PFSK-1 (cell line): ENCODE data around the gene SP2.

ENCODE experiments used
- FOXP2 ChIP-seq: optimal IDR thresholded peaks from 2 replicates; pipeline ENCODE3; 2011; ENCODE audit warnings: borderline replicate concordance, control low read depth, inconsistent platforms; ENCODE audit not compliant: insufficient read depth; ENCODE audit errors: extremely low read length, extremely low read depth
- POLR2AphosphoS5 ChIP-seq: IDR thresholded peaks from 2 replicates; pipeline ENCODE4 v1.6.1; 2012; ENCODE audit warnings: low read depth, mild to moderate bottlenecking, control low read depth, low read length, moderate library complexity
- REST ChIP-seq, 2 experiments: IDR thresholded peaks; 2 replicates each; pipeline versions ENCODE4 v1.6.1 to v1.8.0; 2011 to 2012; ENCODE audit warnings: low read depth in 2 of 2, low read length in 2 of 2, control low read depth in 1 of 2, inconsistent platforms in 1 of 2, mild to moderate bottlenecking in 1 of 2, moderate library complexity in 1 of 2; ENCODE audit not compliant: insufficient read depth in 1 of 2
- SIN3A ChIP-seq: IDR thresholded peaks from 2 replicates; pipeline ENCODE4 v1.6.1; 2012; ENCODE audit warnings: mild to moderate bottlenecking, low read length, moderate library complexity, borderline replicate concordance; ENCODE audit not compliant: insufficient read depth
- TAF1 ChIP-seq: IDR thresholded peaks from 2 replicates; pipeline ENCODE4 v1.6.1; 2012; ENCODE audit warnings: low read length, control low read depth, borderline replicate concordance; ENCODE audit not compliant: insufficient read depth

SP2 gene

GRCh38 chr17:47950448-47950847, 54.4 kb downstream of the SP2 start:
- TF ChIP-seq POLR2AphosphoS5 (no peak), REST (IDR thresholded peaks at IDR 0.05; ENCODE audit: insufficient read depth in 1 of 2, low read depth in 2 of 2, low read length in 2 of 2) (no peak), SIN3A (no peak), FOXP2 (no peak), TAF1 (no peak)

DNA sequence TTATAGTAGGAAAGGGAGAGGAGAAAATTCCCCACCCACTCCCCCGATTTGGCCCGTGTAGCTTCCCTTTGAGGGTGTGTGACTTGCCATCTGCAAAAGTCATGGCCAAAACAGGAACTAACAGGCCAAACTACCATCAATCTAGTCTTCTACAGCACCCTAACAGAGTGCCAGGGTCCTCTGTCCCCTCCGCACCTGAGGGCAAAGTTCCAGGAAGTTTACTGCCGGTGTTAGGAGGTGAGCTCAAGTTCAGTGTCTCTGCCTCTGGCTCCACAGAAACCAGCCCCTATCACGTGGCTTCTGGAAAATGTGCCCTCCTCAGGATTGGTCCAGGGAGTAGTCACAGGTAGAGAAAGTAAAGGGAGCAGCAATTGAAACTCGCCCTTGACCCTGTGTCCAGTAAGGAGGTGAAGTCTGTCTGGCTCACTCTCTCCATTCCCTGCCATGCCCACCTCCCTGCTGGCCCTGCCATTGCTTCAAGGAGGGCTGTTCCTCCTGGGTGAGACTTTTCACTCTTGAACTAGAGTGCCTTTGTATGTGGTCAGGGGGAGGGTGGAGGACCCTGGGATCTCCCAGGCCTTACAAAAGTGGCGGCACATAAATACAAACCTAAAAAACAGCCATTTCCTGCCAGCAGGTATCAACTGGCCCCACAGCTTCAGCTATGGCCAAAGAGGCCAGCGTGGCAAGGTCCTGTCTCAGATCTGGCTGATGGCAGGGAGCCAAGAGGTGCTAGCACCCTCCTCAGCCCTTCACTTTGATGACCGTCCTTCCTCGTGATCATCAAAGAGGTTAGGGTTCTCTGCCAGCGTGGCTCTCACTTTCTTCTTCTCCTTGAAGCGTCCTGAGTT, 56.4 kb downstream of the SP2 start:
- TF ChIP-seq SIN3A: no peak
- no peak for TF ChIP-seq FOXP2
- no peak for TF ChIP-seq REST (IDR thresholded peaks at IDR 0.05; ENCODE audit: insufficient read depth in 1 of 2, low read depth in 2 of 2, low read length in 2 of 2)
- TF ChIP-seq POLR2AphosphoS5: no peak
- TF ChIP-seq TAF1: no peak

DNA sequence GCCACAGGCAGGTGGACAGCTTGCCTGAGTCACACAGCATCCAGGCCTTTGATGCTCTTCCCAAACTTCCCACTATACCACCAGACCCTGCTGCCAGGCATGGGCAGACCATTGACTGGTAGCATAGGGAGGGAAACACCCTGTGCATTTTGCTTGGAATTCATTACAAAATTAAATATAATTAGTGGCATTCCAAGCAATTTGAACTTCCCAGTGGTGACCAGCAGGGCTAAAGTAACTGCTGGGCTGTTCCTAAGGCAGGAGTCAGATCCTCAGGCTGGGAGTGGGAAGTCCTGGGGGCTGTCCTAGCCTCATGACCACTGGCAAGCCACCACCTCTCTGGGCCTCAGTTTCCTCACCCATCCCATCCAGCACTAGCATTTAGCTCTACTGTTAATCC, 57.9 kb downstream of the SP2 start:
- TF ChIP-seq SIN3A (no peak), REST (IDR thresholded peaks at IDR 0.05; ENCODE audit: insufficient read depth in 1 of 2, low read depth in 2 of 2, low read length in 2 of 2) (no peak), POLR2AphosphoS5 (no peak), FOXP2 (no peak), TAF1 (no peak)

DNA sequence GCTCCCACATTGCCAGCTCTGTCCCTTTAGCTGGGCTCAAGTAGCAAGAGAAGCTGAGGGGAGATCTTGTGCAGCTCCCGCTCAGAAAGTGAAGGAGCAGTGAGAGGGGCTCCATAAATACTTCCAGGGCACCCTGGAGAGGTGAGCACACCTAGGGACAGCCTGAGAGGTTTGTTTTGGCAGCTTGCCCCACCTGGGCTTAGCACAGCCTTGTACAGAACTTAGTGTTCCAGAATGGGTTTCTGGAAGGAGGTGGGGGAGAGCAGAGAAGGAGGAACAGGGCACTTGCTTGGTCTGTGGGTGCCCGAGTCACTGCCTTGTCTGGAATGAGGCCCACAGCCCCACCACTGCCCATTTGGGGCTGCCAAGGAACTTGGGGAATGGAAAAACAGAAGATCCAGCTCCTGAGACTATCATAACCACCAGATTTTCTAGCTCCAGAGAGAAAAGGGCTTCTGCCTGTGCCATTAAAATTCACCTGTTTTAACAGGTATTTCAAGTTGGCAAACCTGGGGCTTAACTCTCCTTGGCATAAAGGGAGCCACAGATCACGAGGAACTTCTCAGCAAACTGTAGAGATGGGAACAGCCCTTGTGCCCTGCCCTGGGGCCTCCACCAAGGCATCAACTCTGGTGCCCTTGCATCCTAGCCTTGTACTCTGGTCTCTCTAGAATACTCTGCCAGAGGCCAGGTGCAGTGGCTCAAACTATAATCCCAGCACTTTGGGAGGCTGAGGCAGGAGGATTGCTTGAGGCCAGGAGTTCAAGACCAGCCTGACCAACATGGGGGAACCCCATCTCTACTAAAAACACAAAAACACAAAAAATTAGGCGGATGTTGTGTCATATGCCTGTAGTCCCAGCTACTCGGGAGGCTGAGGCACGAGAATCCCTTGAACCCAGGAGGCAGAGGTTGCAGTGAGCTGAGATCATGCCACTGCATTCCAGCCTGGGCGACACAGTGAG, 59.7 kb downstream of the SP2 start:
- TF ChIP-seq FOXP2 (no peak), SIN3A (no peak), POLR2AphosphoS5 (no peak), REST (IDR thresholded peaks at IDR 0.05; ENCODE audit: insufficient read depth in 1 of 2, low read depth in 2 of 2, low read length in 2 of 2) (no peak), TAF1 (no peak)
